ENCODE measurements around the gene IL18R1. TPM values are rescaled to one million over a fixed set of nuclear protein-coding genes. Genes with fewer than 3 reads are reported as not detected.

Gene IL18R1
- 1.5 and 2.1 TPM in 2 replicates for total RNA-seq (2022)
- percentile 34 among the genes with signal in this experiment for Bru-seq, nascent RNA
- percentile 27 among the genes with signal in this experiment for BruChase-seq, experiment 1, labeled RNA remaining after a 6-hour chase
- percentile 24 among the genes with signal in this experiment for BruChase-seq, experiment 2, labeled RNA remaining after a 2-hour chase
- long read RNA-seq, partial matches to known transcripts = 0 of 3 reads
- long read RNA-seq, other reads (novel, unspliced or antisense) = 3 of 3 reads

- intact Hi-C loops (cut with micrococcal nuclease; ENCODE audit: unreplicated experiment) = loop anchor here (5.0 to 10.0 kb wide), 4 partner anchors 87 to 471 kb away; no protein-coding TSS in a partner anchor
- TF ChIP-seq, protein P1, sequence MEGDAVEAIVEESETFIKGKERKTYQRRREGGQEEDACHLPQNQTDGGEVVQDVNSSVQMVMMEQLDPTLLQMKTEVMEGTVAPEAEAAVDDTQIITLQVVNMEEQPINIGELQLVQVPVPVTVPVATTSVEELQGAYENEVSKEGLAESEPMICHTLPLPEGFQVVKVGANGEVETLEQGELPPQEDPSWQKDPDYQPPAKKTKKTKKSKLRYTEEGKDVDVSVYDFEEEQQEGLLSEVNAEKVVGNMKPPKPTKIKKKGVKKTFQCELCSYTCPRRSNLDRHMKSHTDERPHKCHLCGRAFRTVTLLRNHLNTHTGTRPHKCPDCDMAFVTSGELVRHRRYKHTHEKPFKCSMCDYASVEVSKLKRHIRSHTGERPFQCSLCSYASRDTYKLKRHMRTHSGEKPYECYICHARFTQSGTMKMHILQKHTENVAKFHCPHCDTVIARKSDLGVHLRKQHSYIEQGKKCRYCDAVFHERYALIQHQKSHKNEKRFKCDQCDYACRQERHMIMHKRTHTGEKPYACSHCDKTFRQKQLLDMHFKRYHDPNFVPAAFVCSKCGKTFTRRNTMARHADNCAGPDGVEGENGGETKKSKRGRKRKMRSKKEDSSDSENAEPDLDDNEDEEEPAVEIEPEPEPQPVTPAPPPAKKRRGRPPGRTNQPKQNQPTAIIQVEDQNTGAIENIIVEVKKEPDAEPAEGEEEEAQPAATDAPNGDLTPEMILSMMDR (IDR thresholded peaks at IDR 0.05; ENCODE audit: unreplicated experiment) = peak; percentile 69
- Mint-ChIP-seq H3K4me3 (ENCODE audit: low read depth, unreplicated experiment) (peak within 1 kb of the TSS; percentile 84), H3K27ac (ENCODE audit: unreplicated experiment) (peak within 1 kb of the TSS; percentile 77), H3K4me1 (ENCODE audit: low read depth, unreplicated experiment) (no peaks in the 10 kb centered on the region), H3K27me3 (ENCODE audit: unreplicated experiment) (peaks cover 14% of the 10 kb centered on the region), H3K9me3 (ENCODE audit: low read depth, unreplicated experiment) (no peaks in the 10 kb centered on the region), H3K36me3 (ENCODE audit: insufficient read depth, unreplicated experiment) (peaks cover 9% of the 10 kb centered on the region)
- CTCF ChIA-PET = interaction anchor here (0.7 to 1.0 kb wide), 6 partner anchors 15 to 115 kb away, joined by 3 to 5 read pairs (median 4); no protein-coding TSS in a partner anchor
- DNase-seq = peak; percentile 87
- BruUV-seq (replicated peaks) = no TSS peak
Observed at GRCh38 chr2:102355526-102356380, at the start of gene IL18R1. IL18R1 (plus strand) TSS chr2:102355796; CDS start chr2:102362661, 6,865 bp downstream.

GRCh38 chr2:102306125-102306524 is 49.5 kb upstream of the IL18R1 start:
- Mint-ChIP-seq H3K9me3 (ENCODE audit: low read depth, unreplicated experiment) (no peaks in the 10 kb centered on the region), H3K4me1 (ENCODE audit: low read depth, unreplicated experiment) (no peaks in the 10 kb centered on the region), H3K27ac (ENCODE audit: unreplicated experiment) (no peak overlapping the region)

DNA sequence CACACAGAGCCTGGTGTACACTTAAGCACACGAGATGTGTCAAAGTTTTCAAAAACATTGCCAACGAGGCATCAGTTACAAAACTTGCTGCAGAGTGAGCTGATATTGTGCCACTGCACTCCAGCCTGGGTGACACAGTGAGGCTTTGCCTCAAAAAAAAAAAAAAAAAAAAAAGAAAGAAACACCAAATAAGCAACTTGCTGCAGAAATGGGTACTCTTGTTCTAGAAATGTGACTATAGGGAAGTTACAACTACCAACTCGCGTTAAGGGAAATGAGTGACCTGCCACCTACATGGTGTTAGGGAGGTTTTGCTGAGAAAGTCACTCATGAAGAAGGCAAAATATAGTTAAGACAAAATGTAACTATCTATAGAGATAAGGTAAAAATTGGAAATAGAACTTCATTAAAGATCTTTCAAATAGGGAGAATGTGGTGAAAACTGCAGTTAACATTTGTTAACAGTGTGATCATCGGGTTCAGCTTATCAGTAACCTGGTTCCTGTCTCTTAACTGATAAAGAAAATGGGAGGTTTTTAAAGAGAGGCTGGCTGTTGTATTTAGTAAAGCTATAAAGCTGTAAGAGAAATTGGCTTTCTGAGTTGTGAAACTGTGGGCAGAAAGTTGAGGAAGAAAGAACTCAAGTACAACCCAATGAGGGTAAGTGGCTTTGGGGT is 44.5 kb upstream of the IL18R1 start, which contains the start of gene IL1RL1:
Gene IL1RL1, plus strand, starts transcription at position 600 of the 677 bp plus-strand sequence. CDS start 26,702 bp downstream, outside the sequence.
- TF ChIP-seq, protein P1 (IDR thresholded peaks at IDR 0.05; ENCODE audit: unreplicated experiment) = no peak
- DNase-seq = no peak
- H3K27ac Mint-ChIP-seq (ENCODE audit: unreplicated experiment) = no peak within 1 kb of the TSS
- H3K36me3 Mint-ChIP-seq (ENCODE audit: insufficient read depth, unreplicated experiment) = peaks cover 3% of the 10 kb centered on the region
- H3K27me3 Mint-ChIP-seq (ENCODE audit: unreplicated experiment) = peaks cover 19% of the 10 kb centered on the region
- H3K9me3 Mint-ChIP-seq (ENCODE audit: low read depth, unreplicated experiment) = no peaks in the 10 kb centered on the region
- no peak within 1 kb of the TSS for H3K4me3 Mint-ChIP-seq (ENCODE audit: low read depth, unreplicated experiment)
- intact Hi-C loops (cut with micrococcal nuclease; ENCODE audit: unreplicated experiment) = no loop called here
- H3K4me1 Mint-ChIP-seq (ENCODE audit: low read depth, unreplicated experiment) = no peaks in the 10 kb centered on the region
- CTCF ChIA-PET = no interaction called here
- no TSS peak for BruUV-seq (replicated peaks)

More at GRCh38 chr2:102306125-102306524, 49.5 kb upstream of the IL18R1 start:
- intact Hi-C loops (cut with micrococcal nuclease; ENCODE audit: unreplicated experiment) = no loop called here
- DNase-seq = no peak
- Mint-ChIP-seq H3K4me3 (ENCODE audit: low read depth, unreplicated experiment) (no peak overlapping the region), H3K36me3 (ENCODE audit: insufficient read depth, unreplicated experiment) (no peaks in the 10 kb centered on the region), H3K27me3 (ENCODE audit: unreplicated experiment) (peaks cover 39% of the 10 kb centered on the region)
- BruUV-seq (replicated peaks) = no TSS peak
- TF ChIP-seq, protein P1 (IDR thresholded peaks at IDR 0.05; ENCODE audit: unreplicated experiment) = no peak
- CTCF ChIA-PET = interaction anchor here (0.6 kb wide), 1 partner anchor 10 kb away, joined by 3 read pairs; no protein-coding TSS in a partner anchor

- DNase-seq = no peak
- peaks cover 12% of the 10 kb centered on the region for H3K27me3 Mint-ChIP-seq (ENCODE audit: unreplicated experiment)
- H3K27ac Mint-ChIP-seq (ENCODE audit: unreplicated experiment) = no peak overlapping the region
- CTCF ChIA-PET = no interaction called here
- TF ChIP-seq, protein P1 (IDR thresholded peaks at IDR 0.05; ENCODE audit: unreplicated experiment) = no peak
- no peak overlapping the region for H3K4me3 Mint-ChIP-seq (ENCODE audit: low read depth, unreplicated experiment)
- no TSS peak for BruUV-seq (replicated peaks)
- H3K4me1 Mint-ChIP-seq (ENCODE audit: low read depth, unreplicated experiment) = no peaks in the 10 kb centered on the region
- H3K36me3 Mint-ChIP-seq (ENCODE audit: insufficient read depth, unreplicated experiment) = peaks cover 3% of the 10 kb centered on the region
- intact Hi-C loops (cut with micrococcal nuclease; ENCODE audit: unreplicated experiment) = no loop called here
- H3K9me3 Mint-ChIP-seq (ENCODE audit: low read depth, unreplicated experiment) = no peaks in the 10 kb centered on the region
Observed at GRCh38 chr2:102313025-102313424, 42.6 kb upstream of the IL18R1 start.

All from Calu3 (cell line).